GM19193 (cell line): ENCODE results near the gene DCHS1.

Experiments used
- POLR2A ChIP-seq: IDR thresholded peaks from 4 replicates; pipeline ENCODE4 v1.6.1; 2011; ENCODE audit not compliant: insufficient read depth, insufficient read length; ENCODE audit errors: extremely low read depth

The DCHS1 gene

DNA sequence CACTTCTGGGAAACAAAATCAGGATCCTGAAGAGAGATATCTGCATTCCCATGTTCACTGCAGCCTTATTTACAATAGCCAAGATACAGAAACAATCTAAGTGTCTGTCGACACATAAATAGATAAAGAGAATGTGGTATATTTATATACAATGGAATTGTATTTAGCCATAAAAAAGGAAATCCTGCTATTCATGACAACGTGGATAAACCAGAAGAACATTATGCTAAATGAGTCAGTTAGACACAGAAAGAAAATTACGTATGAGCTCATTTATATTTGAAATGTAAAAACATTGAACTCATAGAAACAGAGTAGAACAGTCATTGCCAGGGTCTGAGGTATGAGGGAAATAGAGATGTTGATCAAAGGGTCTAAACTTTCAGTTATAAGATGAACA, 21.4 kb upstream of the DCHS1 start:
- no peak for TF ChIP-seq POLR2A

DNA sequence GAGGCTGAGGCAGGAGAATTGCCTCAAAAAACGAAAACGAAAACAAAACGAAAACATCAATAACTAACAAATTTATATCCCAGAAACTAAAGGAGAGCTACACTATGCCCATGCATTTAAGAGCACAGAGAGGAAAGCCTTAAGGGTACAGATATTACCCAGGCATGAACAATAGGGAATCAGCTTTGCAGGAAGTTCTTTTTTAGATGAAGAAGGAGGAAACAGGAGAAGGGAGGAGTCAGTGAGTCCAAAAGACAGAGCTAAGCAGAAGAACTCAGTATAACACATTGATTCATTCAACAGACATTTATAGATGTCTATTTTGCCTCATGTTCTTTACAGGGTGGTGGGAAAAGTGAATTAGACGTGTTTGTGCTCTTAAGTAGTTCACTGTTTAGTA, 19.3 kb upstream of the DCHS1 start:
- no peak for TF ChIP-seq POLR2A

GRCh38 chr11:6674219-6674597, 18.6 kb upstream of the DCHS1 start:
- no peak for TF ChIP-seq POLR2A

- TF ChIP-seq POLR2A: no peak
Observed at GRCh38 chr11:6673523-6674218, 18.1 kb upstream of the DCHS1 start.

GRCh38 chr11:6671991-6672390, 16.4 kb upstream of the DCHS1 start:
- no peak for TF ChIP-seq POLR2A

- TF ChIP-seq POLR2A: no peak
Observed at GRCh38 chr11:6670202-6670830, 14.7 kb upstream of the DCHS1 start.

- no peak for TF ChIP-seq POLR2A
Observed at GRCh38 chr11:6667733-6668374, 12.2 kb upstream of the DCHS1 start.

DNA sequence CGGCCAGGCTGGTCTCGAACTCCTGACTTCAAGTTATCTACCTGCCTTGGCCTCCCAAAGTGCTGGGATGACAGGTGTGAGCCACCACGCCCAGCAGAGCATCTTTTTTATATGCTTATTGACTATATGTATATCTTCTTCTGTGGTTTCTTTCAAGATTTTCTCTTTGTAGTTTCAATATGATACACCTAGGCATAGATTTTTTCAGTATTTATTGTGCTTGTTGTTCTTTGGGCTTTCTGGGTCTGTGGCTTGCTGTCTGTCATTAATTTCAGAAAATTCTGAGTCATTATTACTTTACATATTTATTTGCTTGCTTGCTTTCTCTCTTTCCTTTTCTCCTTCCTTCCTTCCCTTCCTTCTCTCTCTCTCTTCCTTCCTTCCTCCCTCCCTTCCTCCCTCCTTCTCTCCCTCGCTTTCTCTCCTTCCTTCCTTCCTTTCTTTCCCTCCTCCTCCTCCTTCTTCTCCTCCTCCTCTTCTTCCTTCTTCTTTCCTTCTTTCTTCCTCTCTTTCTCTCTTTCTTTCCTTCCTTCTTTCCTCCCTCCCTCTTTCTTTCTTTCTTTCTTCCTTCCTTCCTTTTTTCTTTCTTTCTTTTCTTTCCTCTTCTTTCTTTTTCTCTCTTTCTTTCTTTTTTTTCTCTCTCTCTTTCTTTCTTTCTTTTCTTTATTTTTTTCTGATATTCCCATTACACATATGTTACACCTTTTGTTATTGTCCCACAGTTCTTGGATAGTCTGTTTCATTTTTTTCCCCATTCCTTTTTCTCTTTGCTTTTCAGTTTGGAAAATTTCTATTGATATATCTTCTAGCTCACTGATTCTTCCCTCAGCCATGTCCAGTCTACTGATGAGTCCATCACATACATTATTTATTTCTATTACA, 10.9 kb upstream of the DCHS1 start:
- TF ChIP-seq POLR2A: no peak

- no peak for TF ChIP-seq POLR2A
Observed at GRCh38 chr11:6664551-6664950, 8.9 kb upstream of the DCHS1 start.

- no peak for TF ChIP-seq POLR2A
Observed at GRCh38 chr11:6663794-6664469, 8.3 kb upstream of the DCHS1 start.

GRCh38 chr11:6660712-6661111, 5.1 kb upstream of the DCHS1 start:
- no peak for TF ChIP-seq POLR2A

- TF ChIP-seq POLR2A: no peak
Observed at GRCh38 chr11:6658647-6659046, 3.0 kb upstream of the DCHS1 start.

- no peak for TF ChIP-seq POLR2A
Observed at GRCh38 chr11:6657346-6657745, 1.7 kb upstream of the DCHS1 start.

DNA sequence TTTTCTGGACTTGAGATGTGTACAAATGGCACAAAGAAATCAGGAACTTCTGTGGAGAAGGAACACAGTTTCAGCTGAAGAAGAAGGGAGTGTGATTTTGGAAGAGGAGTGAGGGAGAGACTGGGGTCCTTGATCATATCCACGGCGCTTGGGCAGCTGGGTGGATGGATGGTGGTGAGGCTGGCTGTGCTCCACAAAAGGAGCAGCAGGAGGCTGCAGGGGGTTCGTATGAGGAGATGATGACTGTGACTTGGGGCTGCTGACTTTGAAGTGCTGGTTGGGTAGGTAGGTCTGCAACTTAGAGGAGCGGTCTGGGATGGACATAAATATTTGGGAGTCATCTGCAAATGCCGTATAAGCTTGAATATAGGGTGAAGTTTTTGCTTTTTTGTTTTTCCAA, 1.3 kb upstream of the DCHS1 start:
- TF ChIP-seq POLR2A: no peak

DNA sequence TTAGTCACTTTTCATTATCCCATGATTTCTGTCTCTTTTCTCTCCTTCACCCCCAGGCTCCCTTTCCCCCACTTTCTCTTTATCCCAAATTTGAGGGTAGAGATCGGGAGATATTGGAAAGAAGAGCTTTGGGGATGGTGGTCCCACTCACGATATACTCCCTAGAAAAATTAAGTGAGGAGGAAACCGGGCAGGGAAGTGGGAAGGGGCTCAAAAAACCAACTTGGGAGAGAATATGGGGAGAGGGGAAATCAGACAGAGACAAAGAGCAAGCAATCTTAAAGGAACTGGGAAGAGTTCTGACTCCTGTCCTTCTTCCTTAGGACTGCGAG, 941 bp upstream of the DCHS1 start:
- no peak for TF ChIP-seq POLR2A
